Stimulated activated CD8-positive, alpha-beta memory T cell treated with anti-CD3 and anti-CD28 coated beads, Interleukin-4, amount 100 ng/mL, for 4 hours (primary cell): ENCODE data around the gene ZRSR2.

Source experiments
- DNase-seq, 2 donors: peaks; one replicate each; pipeline ENCODE4 v3.0.0-alpha.2; 2020; ENCODE audit warnings: low read depth in 2 of 2, low spot score in 1 of 2

ZRSR2 gene

DNA sequence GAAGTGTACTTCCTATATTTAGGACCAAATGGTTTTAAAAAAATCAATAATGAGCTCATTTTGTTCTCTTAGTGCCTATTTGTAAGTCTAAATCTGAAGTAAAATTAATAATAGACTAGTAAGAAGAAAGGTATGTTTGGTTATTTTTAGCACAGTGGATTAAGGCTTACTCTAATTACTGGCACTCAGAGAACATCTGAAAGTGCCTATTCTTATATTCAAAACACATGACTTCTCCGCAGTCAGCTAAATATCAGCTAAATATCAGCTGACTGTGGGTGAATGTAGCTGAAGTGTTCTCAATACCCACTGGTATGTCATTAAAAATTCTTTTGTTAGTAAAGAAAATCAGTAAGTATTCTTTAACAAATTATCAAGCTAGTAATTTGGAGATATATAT is 58.3 kb downstream of the ZRSR2 start:
- DNase-seq = no peak

DNA sequence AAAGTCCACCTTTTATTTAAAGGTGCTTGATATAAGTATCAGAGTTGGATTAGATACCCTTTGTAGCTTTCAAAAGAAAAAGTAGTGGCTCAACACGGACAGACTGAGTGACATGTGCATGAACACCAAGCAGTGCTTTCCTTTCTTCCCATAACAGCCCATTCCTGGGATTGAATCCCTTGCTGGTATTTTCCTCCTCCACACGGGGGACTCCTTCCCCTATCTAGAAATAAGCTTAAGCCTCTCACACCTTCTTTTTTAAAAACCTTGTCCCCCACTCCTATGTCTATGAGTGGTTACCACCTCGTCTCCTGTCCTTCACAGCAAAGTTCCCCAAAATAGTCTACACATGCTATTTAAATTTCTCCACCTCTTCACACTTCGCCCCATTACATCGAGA is 59.3 kb downstream of the ZRSR2 start:
- no peak for DNase-seq

DNA sequence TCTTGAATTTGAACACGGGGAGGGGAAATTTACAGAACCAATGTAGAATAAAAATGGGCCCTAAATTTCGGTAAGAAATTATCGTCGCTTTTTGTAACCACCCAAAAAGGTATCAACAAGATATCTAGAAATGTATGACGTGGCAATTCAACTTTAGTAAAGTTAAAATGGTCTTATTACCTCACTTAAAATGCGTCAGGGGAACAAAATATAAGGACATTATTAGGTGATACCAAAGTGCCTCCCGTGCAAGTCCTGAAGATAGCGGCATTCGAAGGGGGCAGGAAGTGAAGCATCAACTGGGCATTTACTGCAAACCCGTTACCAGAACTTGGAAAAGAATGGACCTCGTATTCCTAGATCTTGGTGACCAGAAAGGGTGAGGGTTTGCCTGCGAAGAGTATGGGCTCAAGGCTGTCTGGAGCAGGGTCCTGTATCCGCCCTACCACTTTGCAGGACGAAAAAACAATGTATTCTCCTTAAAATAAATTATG is 63.3 kb downstream of the ZRSR2 start:
- no peak for DNase-seq

DNA sequence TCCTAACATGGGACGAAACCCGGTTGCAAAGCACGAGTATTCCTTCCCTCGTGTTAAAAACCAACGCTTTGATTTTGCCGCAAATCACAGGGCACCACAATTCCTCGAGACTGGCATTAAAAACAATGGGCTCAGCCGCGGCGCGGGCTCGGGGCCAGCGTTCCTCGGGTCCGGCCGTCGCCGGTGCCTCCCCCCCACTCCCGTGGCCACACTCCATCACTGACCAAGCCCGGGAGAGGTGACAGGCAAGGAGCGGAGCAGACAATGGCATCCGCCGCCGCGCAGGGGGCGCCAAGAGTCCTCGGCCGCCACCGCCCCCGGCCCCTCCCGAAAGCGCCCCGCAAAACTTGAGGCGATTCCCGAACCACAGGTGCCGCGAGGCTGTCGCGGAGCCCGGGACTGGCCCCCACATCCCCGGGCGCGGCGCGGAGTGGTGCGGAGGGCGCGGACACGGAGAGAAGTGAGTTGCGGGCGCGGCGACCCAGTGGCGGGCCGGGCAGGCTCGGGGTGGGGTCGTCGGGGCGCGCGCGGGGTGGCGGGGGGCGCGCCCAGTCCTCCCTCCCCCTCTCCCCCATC is 63.9 kb downstream of the ZRSR2 start:
- peak in 1 of 2 donors; percentile 7 for DNase-seq

DNA sequence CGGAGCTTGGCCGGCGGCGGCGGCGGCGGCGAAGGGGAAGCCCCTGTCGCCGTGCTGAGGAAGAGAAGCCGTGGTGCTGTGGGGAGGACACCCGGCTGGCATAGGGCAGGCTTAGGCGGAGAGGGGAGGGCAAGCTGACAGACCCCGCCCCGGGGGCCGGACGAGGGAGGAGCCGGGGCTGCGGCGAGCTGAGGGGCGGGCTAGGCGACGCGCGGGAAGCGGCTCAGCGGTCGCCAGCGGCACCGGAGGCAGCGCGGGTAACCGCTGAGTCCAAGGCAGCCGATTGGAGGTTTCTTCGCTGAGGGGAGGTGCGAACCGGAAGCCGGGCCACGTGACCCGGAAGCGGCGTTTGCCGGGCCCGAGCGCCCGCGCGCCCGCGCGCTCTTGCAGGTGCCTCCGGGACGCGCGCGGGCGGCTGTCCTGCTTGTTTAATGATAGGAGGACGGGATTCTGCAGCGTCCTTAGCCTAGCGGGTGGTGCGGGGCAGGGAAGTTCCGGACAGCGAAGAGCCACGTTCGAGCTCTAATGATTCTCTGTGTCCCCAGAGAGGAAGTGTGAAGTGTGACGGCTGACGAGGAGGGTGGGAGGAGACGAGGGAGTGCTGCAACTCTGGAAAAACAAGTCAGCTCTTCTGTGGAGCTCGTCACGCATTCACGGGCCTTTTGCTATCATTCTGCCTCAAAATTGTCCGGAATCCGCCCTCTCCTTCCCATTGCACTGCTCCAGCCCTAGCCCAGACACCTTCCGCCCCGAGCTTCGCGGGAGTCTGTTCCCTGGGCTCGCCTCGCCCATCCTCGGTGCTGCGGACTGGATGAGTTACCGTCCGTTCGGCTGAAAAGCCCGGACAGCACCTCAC is 64.7 kb downstream of the ZRSR2 start, which contains the start of gene AP1S2:
Gene AP1S2 (minus strand): TSS at position 102 of the 856 bp plus-strand sequence. CDS start 2,289 bp downstream, outside the sequence.
- DNase-seq = peak; percentile 67 to 96

DNA sequence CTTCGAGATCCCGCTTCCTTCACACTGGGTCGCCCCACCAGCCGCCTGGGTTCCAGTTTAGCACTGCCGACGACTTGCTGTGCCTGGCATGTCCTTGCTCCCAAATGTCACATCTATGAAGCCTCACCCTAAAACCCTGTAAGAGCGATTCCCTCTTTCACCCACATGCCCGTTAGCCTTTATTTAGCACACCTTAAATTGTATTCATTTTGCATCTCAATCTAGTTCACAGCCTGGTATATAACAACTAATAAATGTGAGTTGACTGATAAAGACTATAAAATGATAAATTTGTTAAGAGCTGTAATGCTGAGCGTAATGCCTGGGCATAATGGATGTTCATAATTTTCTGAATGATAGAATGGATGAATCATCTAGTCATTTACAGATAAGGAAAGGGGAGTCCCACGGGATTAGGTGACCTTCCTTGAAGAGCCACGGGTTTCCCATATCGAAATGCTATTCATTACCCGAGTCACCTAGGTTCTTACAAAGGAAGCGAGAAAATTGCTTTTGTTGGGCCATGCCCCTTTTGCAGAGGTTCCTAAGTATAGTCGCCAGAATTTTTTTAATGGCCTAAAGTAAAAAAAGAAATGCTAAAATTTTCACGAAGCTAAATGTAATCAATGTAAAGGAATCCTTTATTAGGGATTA is 65.4 kb downstream of the ZRSR2 start:
- no peak for DNase-seq

DNA sequence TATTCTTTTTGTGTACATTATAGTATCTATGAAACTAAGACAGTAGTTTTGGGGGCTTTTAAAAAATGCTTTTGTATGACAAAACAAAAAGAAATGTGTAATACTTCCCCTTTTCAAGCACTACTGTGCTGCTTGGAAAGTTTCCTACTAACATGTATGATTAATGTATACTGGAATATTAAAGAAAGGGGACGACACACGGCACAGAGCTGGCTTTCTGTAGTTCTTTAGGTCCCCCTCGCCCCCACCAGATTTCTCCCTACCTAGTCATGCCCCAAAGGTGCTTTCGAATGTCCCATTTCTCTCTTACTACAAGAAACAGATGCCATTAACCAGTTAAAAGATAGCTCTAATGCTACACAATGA is 65.9 kb downstream of the ZRSR2 start:
- DNase-seq = no peak

DNA sequence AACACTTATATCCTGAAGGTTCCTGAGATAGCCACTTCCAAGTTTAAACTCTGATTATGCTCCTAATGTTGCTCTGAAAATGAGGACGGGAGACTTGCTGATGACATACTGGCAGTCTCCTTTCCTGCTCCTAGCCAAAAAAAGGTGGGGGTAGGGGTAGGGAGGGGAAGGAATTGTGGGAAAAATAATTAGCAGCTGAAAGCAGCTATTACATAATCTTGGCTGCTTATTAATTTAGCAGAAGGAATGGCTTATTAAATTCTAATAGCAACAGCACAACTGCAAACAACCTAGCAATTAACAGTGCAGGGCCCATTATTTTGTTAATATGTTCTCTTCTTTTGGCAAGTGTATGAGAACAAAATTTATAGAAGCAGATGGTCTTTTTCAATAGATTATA is 66.4 kb downstream of the ZRSR2 start:
- DNase-seq = no peak

DNA sequence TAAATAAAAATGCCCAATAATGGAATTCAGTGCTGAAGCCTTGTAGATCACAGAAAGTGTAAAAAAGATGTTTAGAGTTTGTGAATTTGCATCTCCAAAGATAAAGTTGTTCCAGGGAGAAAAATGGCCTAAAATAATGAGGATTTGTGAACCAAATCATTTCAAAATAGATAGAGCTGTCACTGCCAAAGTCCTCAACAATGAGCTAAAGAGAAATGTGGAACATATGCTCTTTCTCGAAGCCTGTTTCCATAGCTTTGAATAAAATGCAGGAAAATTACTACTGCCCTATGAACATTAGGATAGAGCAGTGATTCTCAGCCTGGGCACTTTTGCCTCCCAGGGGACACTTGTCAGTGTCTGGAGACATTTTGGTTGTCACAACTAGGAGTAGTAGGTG is 67.8 kb downstream of the ZRSR2 start:
- DNase-seq = no peak

DNA sequence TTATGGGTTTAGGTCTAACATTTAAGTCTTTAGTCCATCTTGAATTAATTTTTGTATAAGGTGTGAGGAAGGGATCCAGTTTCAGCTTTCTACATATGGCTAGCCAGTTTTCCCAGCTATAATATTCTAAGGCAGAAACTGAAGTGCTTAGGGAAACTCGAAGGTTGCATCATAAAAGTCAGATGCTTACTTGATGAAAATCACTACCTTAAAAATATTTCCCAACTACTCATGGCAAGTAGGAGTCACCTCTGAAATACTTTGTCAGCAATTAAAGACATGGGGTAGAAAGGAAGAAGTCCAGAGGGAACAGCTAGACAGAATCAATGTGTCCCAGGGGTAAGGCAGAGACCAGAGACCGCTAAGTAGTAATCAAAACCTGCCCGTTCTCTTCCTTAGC is 70.6 kb downstream of the ZRSR2 start:
- DNase-seq = no peak

DNA sequence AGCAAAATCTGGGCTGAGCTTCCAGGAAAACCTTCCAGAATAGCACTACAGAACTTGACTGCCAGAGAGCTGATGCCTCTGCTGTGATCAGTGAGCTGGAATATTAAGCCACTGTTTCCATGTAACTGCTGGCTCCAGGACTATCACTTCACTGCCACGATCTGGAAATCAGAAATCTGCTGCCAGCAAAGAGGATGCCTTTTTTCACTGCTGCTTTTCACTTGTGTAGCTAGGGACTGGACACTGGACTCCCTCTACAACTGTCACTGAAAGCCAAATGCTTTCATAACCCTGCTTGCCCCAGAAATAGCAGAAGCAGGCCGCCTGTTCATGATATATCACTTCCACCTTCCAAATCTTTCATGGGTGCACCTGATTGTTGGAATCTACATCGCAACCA is 73.7 kb downstream of the ZRSR2 start:
- DNase-seq = no peak

DNA sequence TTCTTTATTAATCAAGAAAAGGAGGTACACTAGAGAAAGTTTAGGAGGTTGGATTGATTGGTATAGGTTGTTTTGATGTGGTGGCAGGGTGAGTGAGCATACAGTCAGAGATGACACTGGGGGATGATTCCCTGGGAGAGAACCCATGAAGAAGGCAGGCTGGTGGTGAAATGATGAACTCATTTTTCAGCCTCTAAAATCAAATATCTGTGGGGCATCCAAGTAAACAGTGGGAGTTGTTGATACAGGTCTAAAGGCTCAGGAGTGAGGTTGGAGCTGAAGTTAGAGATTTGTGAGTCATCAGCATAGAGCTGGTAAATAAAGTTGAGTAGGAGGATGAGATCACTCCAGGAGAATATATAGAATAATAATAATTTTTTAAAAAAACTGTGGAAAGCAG is 74.3 kb downstream of the ZRSR2 start:
- DNase-seq = no peak

DNA sequence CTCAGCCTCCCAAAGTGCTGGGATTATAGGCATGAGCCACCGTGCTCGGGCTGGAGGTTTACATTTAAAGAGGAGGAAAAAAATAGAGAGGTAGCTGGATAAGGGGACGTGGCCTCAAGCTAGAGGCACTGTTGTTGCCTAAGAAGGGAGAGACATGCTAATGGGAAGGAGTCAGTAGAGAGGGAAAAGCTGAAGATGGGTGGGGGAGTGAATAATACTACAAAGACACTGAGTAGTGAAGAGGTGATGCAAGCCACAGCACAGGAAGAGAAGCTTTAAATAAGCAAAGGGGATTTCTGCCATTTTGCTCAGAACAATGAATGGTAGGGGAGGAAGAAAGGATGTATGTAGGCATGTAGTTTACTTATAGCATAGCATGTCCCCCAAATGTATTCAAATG is 75.9 kb downstream of the ZRSR2 start:
- no peak for DNase-seq

DNA sequence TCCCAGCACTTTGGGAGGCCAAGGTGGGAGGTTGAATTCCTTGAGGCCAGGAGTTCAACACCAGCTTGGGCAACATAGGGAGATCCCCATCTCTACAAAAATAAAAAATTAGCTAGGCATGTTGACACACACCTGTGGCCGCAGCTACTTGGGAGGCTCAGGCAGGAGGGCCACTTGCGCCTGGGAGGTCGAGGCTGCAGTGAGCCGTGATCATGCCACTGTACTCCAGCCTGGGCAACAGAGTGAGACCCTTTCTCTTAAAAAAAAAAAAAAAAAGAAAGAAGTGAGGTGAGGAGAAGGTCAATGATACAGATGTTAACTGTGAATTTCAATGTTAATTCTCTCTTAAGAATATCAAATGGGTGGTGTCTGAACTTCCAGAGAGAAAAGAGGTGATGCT is 79.4 kb downstream of the ZRSR2 start:
- no peak for DNase-seq

DNA sequence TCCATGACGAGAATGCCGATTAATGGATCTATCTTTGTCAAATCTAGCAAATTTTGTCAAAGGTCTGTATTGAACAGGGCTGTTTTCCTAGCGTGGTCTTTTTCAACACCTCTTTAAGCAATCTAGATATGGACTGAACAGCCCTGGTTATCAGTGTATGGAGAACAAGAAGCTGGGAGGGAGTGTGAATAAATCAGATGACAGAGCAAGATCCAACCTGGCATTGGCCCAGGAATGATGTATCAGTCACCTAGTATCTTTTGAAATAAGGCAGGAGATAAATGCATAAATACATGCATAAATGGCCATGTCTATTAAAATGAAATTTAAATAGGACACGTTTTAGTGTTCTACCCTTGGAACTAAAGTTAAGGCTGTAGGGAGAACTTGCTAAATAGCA is 80.0 kb downstream of the ZRSR2 start:
- DNase-seq = no peak
